NOMO-1 (cell line): ENCODE results near the gene NELFA.

Experiments used
- DNase-seq, 2 experiments: peaks; one replicate each; lab custom pipeline; 2025; ENCODE audit not compliant: unreplicated experiment in 2 of 2; lab: John Stamatoyannopoulos, UW

The NELFA gene

DNA sequence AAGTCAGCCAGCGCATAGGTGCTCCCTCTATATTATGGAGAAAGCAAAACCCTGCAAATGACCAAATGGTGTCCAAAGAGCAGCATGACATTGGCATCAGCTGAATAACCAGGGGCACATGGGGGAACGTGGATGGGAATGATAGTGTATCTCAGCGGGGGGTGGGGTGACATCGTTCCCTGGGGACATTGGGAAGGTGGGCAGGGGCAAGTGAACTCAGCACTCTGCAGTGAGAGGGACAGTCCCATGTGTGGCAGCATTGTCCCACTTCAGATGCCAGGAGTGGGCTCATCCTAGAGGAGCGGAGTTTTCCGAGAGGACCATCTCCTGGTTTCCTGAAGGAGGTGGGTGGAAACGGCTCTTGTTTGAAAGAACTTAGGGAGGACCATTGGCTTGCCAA is 64.8 kb downstream of the NELFA start:
- DNase-seq: no peak

DNA sequence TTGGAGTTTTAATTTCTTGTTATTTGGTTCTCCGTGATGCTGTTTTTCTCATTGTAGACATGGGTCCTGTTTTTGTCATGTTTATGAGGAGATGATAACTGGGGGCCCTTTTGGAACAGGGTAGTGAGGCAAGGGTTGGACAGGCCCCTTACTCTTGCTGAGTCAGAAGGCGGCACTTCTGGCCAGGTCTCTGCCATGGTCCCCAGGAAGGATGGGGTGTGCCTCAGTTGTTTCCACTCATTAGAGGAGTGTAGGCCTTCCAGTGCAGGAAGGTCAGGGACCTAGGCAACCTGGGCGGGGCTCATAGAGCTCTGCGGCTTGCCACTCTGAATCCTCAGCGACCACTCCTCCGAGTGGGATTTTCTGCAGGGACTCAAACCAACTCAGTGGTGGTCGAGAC is 68.2 kb downstream of the NELFA start:
- DNase-seq: no peak

DNA sequence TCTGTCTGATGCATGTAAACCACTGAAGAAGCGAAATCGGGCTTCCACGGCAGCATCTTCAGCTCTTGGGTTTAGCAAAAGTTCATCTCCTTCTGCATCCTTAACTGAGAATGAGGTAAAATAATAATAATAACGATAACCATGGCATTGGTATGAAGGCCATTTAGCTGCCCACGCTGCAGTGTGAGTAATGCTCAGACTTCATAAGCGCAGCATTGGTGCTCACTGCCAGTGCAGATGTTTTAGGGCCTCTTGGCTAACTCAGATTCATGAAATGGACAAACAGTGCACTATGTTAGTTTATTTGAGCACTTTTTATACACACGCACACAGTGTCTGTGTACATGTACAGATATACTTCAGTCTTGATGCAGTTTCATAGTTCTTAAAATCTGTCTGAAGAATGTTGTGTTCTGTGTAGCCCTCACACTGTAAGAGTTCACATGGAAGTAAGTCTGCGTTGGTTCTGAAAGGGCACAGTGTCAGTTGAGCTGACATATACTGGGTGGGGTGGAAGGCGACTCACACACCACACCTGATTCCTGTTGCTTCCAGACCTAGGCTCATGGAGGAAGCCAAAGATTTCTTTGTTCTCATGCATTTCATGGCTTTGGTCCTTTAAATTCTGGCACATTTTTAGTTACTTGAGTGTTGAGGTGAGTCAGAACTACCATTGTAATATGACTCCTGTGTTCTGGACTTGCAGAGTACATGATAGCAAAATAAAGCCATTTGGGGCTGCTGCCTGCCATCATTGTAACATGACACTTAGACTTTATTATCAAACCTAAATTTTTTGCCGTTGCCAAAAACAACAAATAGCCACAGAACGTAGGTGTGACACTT is 68.9 kb downstream of the NELFA start:
- DNase-seq: no peak

DNA sequence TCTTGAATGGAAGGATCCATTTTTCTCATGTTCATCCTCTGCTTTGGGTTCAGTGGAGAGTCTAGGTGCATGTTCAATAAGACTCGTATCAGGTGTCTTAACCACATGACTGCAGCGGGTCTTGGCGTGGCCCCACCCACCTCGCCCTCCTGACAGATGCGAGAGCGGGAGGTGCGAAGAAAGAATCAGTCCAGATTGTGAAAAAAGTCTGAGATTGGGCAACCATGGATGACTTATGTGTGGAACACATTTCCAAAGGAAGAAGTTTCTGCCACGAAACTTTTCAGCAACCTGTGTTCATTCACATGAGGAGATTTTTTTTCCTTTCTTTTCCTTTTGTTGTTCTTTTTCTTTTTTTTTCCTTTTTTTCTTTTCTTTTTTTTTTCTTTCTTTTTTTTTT is 70.7 kb downstream of the NELFA start:
- no peak for DNase-seq

DNA sequence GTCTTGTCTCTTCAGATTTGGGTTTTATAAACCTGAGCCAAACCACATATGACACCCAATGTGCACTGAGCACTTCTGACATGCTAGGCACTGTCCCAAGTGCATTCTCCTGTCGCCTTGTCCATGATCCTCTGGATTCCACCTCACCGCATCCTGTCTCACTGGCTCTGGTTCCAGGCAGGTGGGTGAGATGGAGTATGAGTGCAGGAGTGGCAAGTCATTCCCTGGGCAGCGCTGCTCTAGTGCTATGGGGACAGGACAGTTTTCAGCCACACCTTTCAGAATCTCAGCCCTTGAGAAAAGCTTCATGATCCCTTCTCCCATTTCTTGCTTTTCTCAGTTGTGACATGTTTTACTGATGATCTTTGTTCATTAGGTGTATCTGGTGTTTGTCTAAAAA is 71.2 kb downstream of the NELFA start:
- DNase-seq: no peak

DNA sequence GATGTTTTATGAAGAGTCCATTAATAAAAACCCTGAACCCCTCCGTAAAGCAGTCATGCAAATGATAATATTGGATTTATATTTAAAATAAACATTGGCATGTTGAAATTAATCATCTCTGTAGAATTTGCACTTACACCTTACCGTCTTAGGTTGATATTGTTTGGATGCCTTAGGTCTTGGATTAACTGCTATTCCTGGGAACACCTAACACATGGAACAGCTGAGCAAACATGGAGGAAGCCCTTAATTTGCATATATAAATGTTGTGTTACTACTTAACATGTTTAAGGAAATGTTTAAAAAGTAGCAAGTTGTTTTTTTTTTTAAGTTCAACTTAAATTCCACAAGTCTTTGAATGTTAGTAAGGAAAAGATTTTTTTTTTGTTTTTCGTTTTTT is 75.1 kb downstream of the NELFA start:
- DNase-seq: no peak

DNA sequence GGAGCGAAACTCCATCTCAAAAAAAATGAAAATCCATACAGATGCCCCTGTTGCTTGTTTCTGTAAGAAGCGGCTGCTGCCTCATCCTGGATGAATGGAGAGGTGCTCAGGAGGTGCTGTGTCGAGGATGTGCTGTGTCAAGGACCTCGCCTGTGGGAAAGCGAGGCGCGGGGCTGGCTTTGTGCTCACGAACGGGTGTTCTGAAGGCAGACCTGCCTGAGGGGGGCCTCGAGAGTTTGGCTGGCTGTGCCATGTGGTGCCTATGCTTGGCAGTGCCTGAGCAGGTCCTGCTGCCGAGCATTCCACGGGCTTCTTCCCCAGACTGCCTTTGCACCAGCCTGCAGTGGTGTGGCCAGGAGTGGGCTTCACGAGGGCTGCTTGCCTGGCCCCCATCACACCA is 76.0 kb downstream of the NELFA start:
- DNase-seq: no peak
